Neutrophil (primary cell): ENCODE measurements around the gene CAV1.

Experiments used
- H3K27ac ChIP-seq: fragments of 200-600 bp; sonication (generic); 2 replicates; pipeline ENCODE4 v1.5.1; 2016; ENCODE audit warnings: mild to moderate bottlenecking, moderate library complexity
- H3K27me3 ChIP-seq: fragments of 200-600 bp; sonication (generic); 2 replicates; pipeline ENCODE4 v1.6.0; 2016; ENCODE audit warnings: mild to moderate bottlenecking
- H3K36me3 ChIP-seq: fragments of 200-600 bp; sonication (generic); 2 replicates; pipeline ENCODE4 v1.5.1; 2017
- H3K4me1 ChIP-seq, 2 experiments: fragments of 200-600 bp in 1 of 2; sonication (generic) in 1 of 2; 1 replicate in 1 of 2; 2 replicates in 1 of 2; pipeline versions ENCODE4 v1.5.1 to v1.6.1; 2013 to 2016; ENCODE audit warnings: low read depth in 1 of 2, low read length in 1 of 2, mild to moderate bottlenecking in 1 of 2, moderate library complexity in 1 of 2; ENCODE audit not compliant: control insufficient read depth in 1 of 2, insufficient read depth in 1 of 2
- H3K4me3 ChIP-seq, 2 experiments: fragments of 200-600 bp in 1 of 2; sonication (generic) in 1 of 2; 1 replicate in 1 of 2; 2 replicates in 1 of 2; pipeline ENCODE4 v1.5.1; 2013 to 2016; ENCODE audit warnings: low read depth in 1 of 2, low read length in 1 of 2, mild to moderate bottlenecking in 1 of 2, moderate library complexity in 1 of 2
- H3K9me3 ChIP-seq: fragments of 200-600 bp; sonication (generic); 2 replicates; pipeline ENCODE4 v1.5.1; 2016
- TF ChIP-seq, protein P1 (sequence below): fragments of 200-600 bp; sonication (generic); IDR thresholded peaks from 2 replicates; pipeline ENCODE4 v1.5.1; 2016; ENCODE audit warnings: antibody characterized with exemption

The CAV1 gene

DNA sequence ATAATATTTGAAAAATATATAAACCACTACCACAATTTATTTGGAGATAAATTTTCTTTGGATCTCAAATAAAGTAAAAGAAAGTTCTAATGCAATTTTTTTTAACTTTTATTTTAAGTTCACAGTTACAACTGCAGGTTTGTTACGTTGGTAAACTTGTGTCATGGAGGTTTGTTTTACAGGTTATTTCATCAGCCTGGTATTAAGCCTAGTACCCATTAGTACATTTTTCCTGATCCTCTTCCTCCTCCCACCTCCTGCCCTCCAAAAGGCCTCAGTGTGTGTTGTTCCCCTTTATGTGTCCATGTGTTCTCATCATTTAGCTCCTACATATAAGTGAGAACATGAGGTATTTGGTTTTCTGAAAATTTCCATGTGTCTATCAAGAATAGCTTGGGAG lies 54.5 kb downstream of the CAV1 start:
- Histone ChIP-seq H3K4me3 (no peak overlapping the region), H3K9me3 (no peaks in the 10 kb centered on the region), H3K27me3 (no peaks in the 10 kb centered on the region), H3K4me1 (no peaks in the 10 kb centered on the region), H3K27ac (no peak overlapping the region), H3K36me3 (no peaks in the 10 kb centered on the region)
- TF ChIP-seq, protein P1, sequence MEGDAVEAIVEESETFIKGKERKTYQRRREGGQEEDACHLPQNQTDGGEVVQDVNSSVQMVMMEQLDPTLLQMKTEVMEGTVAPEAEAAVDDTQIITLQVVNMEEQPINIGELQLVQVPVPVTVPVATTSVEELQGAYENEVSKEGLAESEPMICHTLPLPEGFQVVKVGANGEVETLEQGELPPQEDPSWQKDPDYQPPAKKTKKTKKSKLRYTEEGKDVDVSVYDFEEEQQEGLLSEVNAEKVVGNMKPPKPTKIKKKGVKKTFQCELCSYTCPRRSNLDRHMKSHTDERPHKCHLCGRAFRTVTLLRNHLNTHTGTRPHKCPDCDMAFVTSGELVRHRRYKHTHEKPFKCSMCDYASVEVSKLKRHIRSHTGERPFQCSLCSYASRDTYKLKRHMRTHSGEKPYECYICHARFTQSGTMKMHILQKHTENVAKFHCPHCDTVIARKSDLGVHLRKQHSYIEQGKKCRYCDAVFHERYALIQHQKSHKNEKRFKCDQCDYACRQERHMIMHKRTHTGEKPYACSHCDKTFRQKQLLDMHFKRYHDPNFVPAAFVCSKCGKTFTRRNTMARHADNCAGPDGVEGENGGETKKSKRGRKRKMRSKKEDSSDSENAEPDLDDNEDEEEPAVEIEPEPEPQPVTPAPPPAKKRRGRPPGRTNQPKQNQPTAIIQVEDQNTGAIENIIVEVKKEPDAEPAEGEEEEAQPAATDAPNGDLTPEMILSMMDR = no peak

DNA sequence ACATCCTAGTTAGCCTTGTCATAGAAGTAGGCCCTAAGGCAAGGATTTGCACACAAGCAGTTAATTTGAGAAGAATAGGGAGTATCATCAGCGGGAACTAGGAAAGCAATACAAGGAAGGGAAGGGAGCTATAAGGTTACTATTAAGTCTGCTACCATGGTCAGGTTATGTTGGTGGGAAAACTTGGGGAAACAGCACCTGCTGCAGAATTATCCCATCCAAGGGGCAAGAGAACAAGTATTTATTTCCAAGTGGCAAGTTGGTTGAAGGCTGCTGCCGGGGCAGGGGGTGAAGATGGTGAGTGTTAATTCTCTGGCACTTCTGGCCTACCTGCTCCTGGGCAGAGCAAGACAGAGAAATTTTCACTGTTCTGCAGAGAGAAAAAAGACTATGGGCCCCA lies 55.0 kb downstream of the CAV1 start:
- Histone ChIP-seq H3K4me1 (no peaks in the 10 kb centered on the region), H3K36me3 (no peaks in the 10 kb centered on the region), H3K9me3 (no peaks in the 10 kb centered on the region), H3K27me3 (no peaks in the 10 kb centered on the region), H3K4me3 (no peak overlapping the region), H3K27ac (no peak overlapping the region)
- TF ChIP-seq, protein P1 = no peak

- no peak overlapping the region for H3K4me3 ChIP-seq
- TF ChIP-seq, protein P1 = no peak
- H3K36me3 ChIP-seq = no peaks in the 10 kb centered on the region
- H3K9me3 ChIP-seq = no peaks in the 10 kb centered on the region
- H3K27me3 ChIP-seq = no peaks in the 10 kb centered on the region
- H3K4me1 ChIP-seq = no peaks in the 10 kb centered on the region
- H3K27ac ChIP-seq = no peak overlapping the region
These were observed 57.4 kb downstream of the CAV1 start for GRCh38 chr7:116582164-116582732.

- H3K9me3 ChIP-seq = no peaks in the 10 kb centered on the region
- no peak overlapping the region for H3K27ac ChIP-seq
- no peaks in the 10 kb centered on the region for H3K4me1 ChIP-seq
- no peaks in the 10 kb centered on the region for H3K36me3 ChIP-seq
- peaks cover 6% of the 10 kb centered on the region for H3K27me3 ChIP-seq
- no peak overlapping the region for H3K4me3 ChIP-seq
- TF ChIP-seq, protein P1 = no peak
These were observed 58.1 kb downstream of the CAV1 start for GRCh38 chr7:116582806-116583444.

DNA sequence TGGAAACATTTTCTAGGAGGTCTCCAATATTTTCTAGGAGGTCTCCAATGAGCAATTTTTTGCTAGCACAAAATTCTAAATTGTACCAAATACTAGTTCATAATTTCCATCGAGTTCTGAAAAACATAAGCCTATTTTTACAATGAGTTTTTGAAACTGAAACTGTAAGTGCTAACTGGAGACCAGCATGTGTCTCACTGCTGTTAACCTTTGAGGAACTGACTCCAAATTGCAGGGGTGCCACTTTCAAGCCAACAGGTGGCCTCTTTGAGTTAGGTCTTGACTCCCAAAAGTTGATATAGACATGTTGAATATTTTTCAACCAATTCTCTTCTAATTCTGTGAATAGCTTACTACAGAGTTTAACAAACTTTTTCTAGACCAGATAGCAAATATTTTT lies 58.8 kb downstream of the CAV1 start:
- H3K4me3 ChIP-seq = no peak overlapping the region

More for the DNA sequence above, 58.8 kb downstream of the CAV1 start:
- Histone ChIP-seq H3K36me3 (no peaks in the 10 kb centered on the region), H3K9me3 (no peaks in the 10 kb centered on the region), H3K27me3 (peaks cover 12% of the 10 kb centered on the region), H3K27ac (no peak overlapping the region), H3K4me1 (no peaks in the 10 kb centered on the region)
- TF ChIP-seq, protein P1 = no peak
